ENCODE data around the gene PSEN1.

- no peak for TF ChIP-seq REST (IDR thresholded peaks at IDR 0.05; ENCODE audit: unreplicated experiment)
- TF ChIP-seq STAT1 (IDR thresholded peaks at IDR 0.05; ENCODE audit: unreplicated experiment), result no peak
- TF ChIP-seq, protein P1, sequence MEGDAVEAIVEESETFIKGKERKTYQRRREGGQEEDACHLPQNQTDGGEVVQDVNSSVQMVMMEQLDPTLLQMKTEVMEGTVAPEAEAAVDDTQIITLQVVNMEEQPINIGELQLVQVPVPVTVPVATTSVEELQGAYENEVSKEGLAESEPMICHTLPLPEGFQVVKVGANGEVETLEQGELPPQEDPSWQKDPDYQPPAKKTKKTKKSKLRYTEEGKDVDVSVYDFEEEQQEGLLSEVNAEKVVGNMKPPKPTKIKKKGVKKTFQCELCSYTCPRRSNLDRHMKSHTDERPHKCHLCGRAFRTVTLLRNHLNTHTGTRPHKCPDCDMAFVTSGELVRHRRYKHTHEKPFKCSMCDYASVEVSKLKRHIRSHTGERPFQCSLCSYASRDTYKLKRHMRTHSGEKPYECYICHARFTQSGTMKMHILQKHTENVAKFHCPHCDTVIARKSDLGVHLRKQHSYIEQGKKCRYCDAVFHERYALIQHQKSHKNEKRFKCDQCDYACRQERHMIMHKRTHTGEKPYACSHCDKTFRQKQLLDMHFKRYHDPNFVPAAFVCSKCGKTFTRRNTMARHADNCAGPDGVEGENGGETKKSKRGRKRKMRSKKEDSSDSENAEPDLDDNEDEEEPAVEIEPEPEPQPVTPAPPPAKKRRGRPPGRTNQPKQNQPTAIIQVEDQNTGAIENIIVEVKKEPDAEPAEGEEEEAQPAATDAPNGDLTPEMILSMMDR (conservative IDR thresholded peaks at IDR 0.05; ENCODE audit: low read depth in 2 of 2), result no peak
- TF ChIP-seq EZH2 (IDR thresholded peaks at IDR 0.05; ENCODE audit: low read depth, unreplicated experiment), result no peak
- no peak for TF ChIP-seq JUNB (IDR thresholded peaks at IDR 0.05; ENCODE audit: unreplicated experiment)
- no peak for TF ChIP-seq POLR2AphosphoS5 (IDR thresholded peaks at IDR 0.05; ENCODE audit: low read depth)
- TF ChIP-seq EZH2phosphoT487 (IDR thresholded peaks at IDR 0.05; ENCODE audit: unreplicated experiment), result no peak
- TF ChIP-seq ZNF114 (CRISPR knock-in tag; IDR thresholded peaks at IDR 0.05), result no peak
- TF ChIP-seq CREB1 (CRISPR knock-in tag; IDR thresholded peaks at IDR 0.05; ENCODE audit: low read depth), result no peak
Observed at GRCh38 chr14:73250317-73250713, 114.0 kb downstream of the PSEN1 start.
